OCI-LY7 (cell line): ENCODE results near the gene ADAMTS17. TPM values are rescaled to one million over a fixed set of nuclear protein-coding genes. Genes with fewer than 3 reads are reported as not detected.

Experiments
- BruUV-seq: library from RNA; stranded (reverse); fragments of 400-500 nt; replicated peaks from 2 replicates; lab custom pipeline; 2021; lab: Mats Ljungman, UMichigan
- CTCF ChIA-PET: fragments of 300-600 bp; sonication (Branson Sonifier 250); formaldehyde crosslinking; loops from one replicate; lab custom pipeline; 2022; ENCODE audit warnings: antibody characterized with exemption; ENCODE audit not compliant: unreplicated experiment; lab: Charles Lee
- POLR2A ChIA-PET: fragments of 300-600 bp; sonication (Branson Sonifier 250); formaldehyde crosslinking; loops from one replicate; lab custom pipeline; 2022; ENCODE audit warnings: antibody characterized with exemption; lab: Charles Lee
- DNase-seq: peaks from one replicate; pipeline ENCODE4 v3.0.0-alpha.2; 2015; ENCODE audit warnings: low spot score
- H2AFZ ChIP-seq: fragments of 200-600 bp; sonication (generic), shearing (Covaris generic); 2 replicates; pipeline ENCODE4 v1.6.1; 2014; ENCODE audit warnings: mild to moderate bottlenecking, antibody characterized with exemption, low read length, moderate library complexity
- H3K27ac ChIP-seq: fragments of 200-600 bp; sonication (generic); 2 replicates; pipeline ENCODE4 v1.5.1; 2014; ENCODE audit warnings: mixed run types, low read depth, mild to moderate bottlenecking, moderate library complexity, low read length, inconsistent platforms; ENCODE audit not compliant: poor library complexity, severe bottlenecking
- H3K36me3 ChIP-seq: fragments of 200-600 bp; sonication (generic); 2 replicates; pipeline ENCODE4 v1.6.1; 2014; ENCODE audit warnings: mild to moderate bottlenecking, antibody characterized with exemption, low read length, moderate library complexity, mixed read lengths; ENCODE audit not compliant: insufficient read depth
- H3K4me1 ChIP-seq: fragments of 200-600 bp; sonication (generic); 2 replicates; pipeline ENCODE4 v1.5.1; 2014; ENCODE audit warnings: mild to moderate bottlenecking, low read length; ENCODE audit not compliant: insufficient read depth, poor library complexity, severe bottlenecking
- H3K4me2 ChIP-seq: fragments of 200-600 bp; sonication (generic); 2 replicates; pipeline ENCODE4 v1.6.1; 2014; ENCODE audit warnings: mild to moderate bottlenecking, low read length
- H3K4me3 ChIP-seq: fragments of 200-600 bp; sonication (generic); 2 replicates; pipeline ENCODE4 v1.5.1; 2014; ENCODE audit warnings: mild to moderate bottlenecking, low read depth, low read length; ENCODE audit not compliant: poor library complexity, severe bottlenecking
- H3K79me2 ChIP-seq: fragments of 200-600 bp; sonication (generic); 2 replicates; pipeline ENCODE4 v1.6.1; 2016; ENCODE audit warnings: low read depth, mild to moderate bottlenecking, low read length, moderate library complexity, mixed read lengths; ENCODE audit not compliant: insufficient read depth
- H3K9me2 ChIP-seq: fragments of 200-600 bp; sonication (generic); 2 replicates; pipeline ENCODE4 v1.6.1; 2016; ENCODE audit warnings: mild to moderate bottlenecking, low read length, mixed read lengths; ENCODE audit not compliant: insufficient read depth
- H3K9me3 ChIP-seq: fragments of 200-600 bp; sonication (generic); 2 replicates; pipeline ENCODE4 v1.6.1; 2014; ENCODE audit warnings: mild to moderate bottlenecking, mixed run types, low read length, mixed read lengths
- H4K20me1 ChIP-seq: fragments of 200-600 bp; sonication (generic); 2 replicates; pipeline ENCODE4 v1.6.1; 2014; ENCODE audit warnings: mild to moderate bottlenecking, antibody characterized with exemption, low read length, moderate library complexity, mixed read lengths; ENCODE audit not compliant: insufficient read depth
- EZH2phosphoT487 ChIP-seq: fragments of 200-600 bp; sonication (generic); IDR thresholded peaks from 2 replicates; pipeline ENCODE4 v1.6.1; 2018; ENCODE audit warnings: low read depth, borderline replicate concordance, mild to moderate bottlenecking, mixed run types, antibody characterized with exemption, low read length, moderate library complexity, mixed read lengths
- intact Hi-C: fragments of 100-400 bp; cut with micrococcal nuclease; formaldehyde crosslinking; loops from one replicate; pipeline ENCODE4 v1.10.0; 2022; ENCODE audit not compliant: unreplicated experiment
- total RNA-seq, 2 experiments: library from RNA; depleted of rRNA in 1 of 2; stranded (reverse); fragments of >200 nt in 1 of 2; shearing (Covaris generic) in 1 of 2; gene quantifications; 2 replicates each; pipeline ENCODE4 v1.2.3, GENCODE V29; 2014 to 2022
- TF ChIP-seq, protein P1 (sequence below): fragments of 200-600 bp; sonication (generic); conservative IDR thresholded peaks from 2 replicates; pipeline ENCODE4 v1.5.1; 2014; ENCODE audit warnings: mild to moderate bottlenecking, antibody characterized with exemption, low read length, moderate library complexity, mixed read lengths

Gene ADAMTS17
- total RNA-seq, 2 experiments from 2014 or later: not detected

DNA sequence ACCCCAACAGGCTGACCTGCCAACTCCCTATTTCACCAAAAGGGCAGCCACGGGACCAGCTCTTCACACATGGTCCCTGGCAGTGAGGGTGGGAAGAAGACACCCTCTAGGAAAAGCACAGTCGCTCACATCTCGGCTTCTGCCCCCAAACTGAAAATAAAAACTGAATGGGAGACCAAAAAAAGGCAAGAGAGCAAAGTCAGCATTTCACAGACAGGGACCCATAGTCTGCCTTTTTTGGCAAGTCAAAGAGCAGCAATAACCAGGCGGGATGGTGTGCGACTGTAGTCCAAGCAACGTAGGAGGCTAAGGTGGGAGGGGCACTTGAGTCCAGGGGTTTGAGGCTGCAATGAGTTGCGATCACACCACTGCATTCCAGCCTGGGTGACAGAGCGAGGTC, 154.1 kb downstream of the ADAMTS17 start:
- Histone ChIP-seq H3K4me3 (no peak overlapping the region), H3K9me3 (no peaks in the 10 kb centered on the region), H4K20me1 (no peaks in the 10 kb centered on the region), H2AFZ (no peak overlapping the region), H3K27ac (no peak overlapping the region), H3K79me2 (no peaks in the 10 kb centered on the region), H3K4me1 (peaks cover 25% of the 10 kb centered on the region), H3K36me3 (no peaks in the 10 kb centered on the region), H3K9me2 (no peaks in the 10 kb centered on the region), H3K4me2 (no peak overlapping the region)
- intact Hi-C loops: no loop called here
- POLR2A ChIA-PET: interaction anchor here (0.7 kb wide), 1 partner anchor 74 kb away, joined by 4 read pairs; no protein-coding TSS in a partner anchor
- TF ChIP-seq EZH2phosphoT487: no peak
- TF ChIP-seq, protein P1, sequence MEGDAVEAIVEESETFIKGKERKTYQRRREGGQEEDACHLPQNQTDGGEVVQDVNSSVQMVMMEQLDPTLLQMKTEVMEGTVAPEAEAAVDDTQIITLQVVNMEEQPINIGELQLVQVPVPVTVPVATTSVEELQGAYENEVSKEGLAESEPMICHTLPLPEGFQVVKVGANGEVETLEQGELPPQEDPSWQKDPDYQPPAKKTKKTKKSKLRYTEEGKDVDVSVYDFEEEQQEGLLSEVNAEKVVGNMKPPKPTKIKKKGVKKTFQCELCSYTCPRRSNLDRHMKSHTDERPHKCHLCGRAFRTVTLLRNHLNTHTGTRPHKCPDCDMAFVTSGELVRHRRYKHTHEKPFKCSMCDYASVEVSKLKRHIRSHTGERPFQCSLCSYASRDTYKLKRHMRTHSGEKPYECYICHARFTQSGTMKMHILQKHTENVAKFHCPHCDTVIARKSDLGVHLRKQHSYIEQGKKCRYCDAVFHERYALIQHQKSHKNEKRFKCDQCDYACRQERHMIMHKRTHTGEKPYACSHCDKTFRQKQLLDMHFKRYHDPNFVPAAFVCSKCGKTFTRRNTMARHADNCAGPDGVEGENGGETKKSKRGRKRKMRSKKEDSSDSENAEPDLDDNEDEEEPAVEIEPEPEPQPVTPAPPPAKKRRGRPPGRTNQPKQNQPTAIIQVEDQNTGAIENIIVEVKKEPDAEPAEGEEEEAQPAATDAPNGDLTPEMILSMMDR: no peak
- CTCF ChIA-PET: no interaction called here
- DNase-seq: no peak
- BruUV-seq: no TSS peak

DNA sequence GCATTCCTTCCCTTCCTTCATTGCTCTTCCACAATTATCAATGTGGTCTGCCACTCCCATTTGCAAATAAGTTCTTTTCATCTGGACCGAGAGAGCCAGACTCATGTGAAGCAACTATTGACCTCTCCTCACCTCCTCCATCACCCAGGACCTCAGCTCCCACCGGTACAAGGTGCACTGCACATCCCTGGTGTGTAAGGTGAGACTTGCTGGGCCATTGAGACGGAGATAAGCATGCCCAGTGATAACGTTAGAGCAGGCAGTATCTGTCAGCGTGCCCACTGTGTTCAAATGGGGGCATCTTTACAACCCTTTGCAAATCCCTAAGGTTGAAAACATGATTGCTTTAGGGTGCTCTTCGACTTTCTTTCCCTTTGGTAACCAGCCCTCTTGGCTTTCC, 154.8 kb downstream of the ADAMTS17 start:
- ChIA-PET CTCF (no interaction called here), POLR2A (no interaction called here)
- no peaks in the 10 kb centered on the region for H4K20me1 ChIP-seq
- no peaks in the 10 kb centered on the region for H3K9me3 ChIP-seq
- no peaks in the 10 kb centered on the region for H3K79me2 ChIP-seq
- H3K27ac ChIP-seq: no peak overlapping the region
- DNase-seq: no peak
- intact Hi-C loops: no loop called here
- no peaks in the 10 kb centered on the region for H3K9me2 ChIP-seq
- no peak for TF ChIP-seq EZH2phosphoT487
- TF ChIP-seq, protein P1: no peak
- no TSS peak for BruUV-seq
- H3K36me3 ChIP-seq: no peaks in the 10 kb centered on the region
- H3K4me1 ChIP-seq: peaks cover 25% of the 10 kb centered on the region
- no peak overlapping the region for H3K4me3 ChIP-seq
- H2AFZ ChIP-seq: no peak overlapping the region
- no peak overlapping the region for H3K4me2 ChIP-seq

DNA sequence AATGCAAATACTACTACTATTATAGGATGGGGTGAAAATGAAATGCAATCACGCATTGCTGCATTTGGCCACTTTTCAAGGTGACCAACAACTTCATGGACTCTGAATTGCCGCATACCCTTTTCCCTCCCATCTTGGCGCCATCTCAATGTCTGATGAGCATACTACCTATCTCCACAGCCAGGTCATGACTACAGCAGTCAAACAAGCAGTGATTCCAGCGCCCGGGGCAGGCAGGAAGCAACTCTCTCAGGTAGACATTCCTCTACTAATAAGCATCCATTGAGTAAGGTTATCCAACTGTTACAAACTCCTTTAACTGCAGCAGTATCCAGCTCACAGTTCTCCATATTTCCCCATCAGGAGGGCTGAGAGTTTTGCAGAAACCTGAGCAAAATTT, 155.4 kb downstream of the ADAMTS17 start:
- Histone ChIP-seq H4K20me1 (no peaks in the 10 kb centered on the region), H3K27ac (no peak overlapping the region), H3K9me3 (no peaks in the 10 kb centered on the region), H2AFZ (no peak overlapping the region), H3K4me3 (no peak overlapping the region), H3K4me2 (no peak overlapping the region), H3K36me3 (no peaks in the 10 kb centered on the region), H3K9me2 (no peaks in the 10 kb centered on the region), H3K79me2 (no peaks in the 10 kb centered on the region), H3K4me1 (peaks cover 20% of the 10 kb centered on the region)
- no TSS peak for BruUV-seq
- no peak for DNase-seq
- intact Hi-C loops: no loop called here
- ChIA-PET POLR2A (interaction anchor here (1.4 kb wide), 1 partner anchor 10 kb away, joined by 4 read pairs; no protein-coding TSS in a partner anchor), CTCF (no interaction called here)
- TF ChIP-seq EZH2phosphoT487: no peak
- TF ChIP-seq, protein P1: no peak
